Uterus (tissue), 2 donors: ENCODE data around the gene USP40.

Experiments
- CTCF ChIP-seq, 4 experiments: fragments of 200-600 bp in 2 of 4; fragments of 450-650 bp in 2 of 4; sonication (generic) in 2 of 4; IDR thresholded peaks; one replicate each; pipeline ENCODE4 v1.5.1; 2016 to 2019; ENCODE audit warnings: antibody characterized with exemption in 4 of 4, mild to moderate bottlenecking in 2 of 4, moderate library complexity in 1 of 4
- POLR2A ChIP-seq, 2 donors: fragments of 450-650 bp; IDR thresholded peaks; one replicate each; pipeline ENCODE4 v1.6.1; 2016; ENCODE audit warnings: antibody characterized with exemption in 2 of 2, mild to moderate bottlenecking in 1 of 2, moderate library complexity in 1 of 2

GRCh38 chr2:233588400-233588799 is 21.8 kb upstream of the USP40 start:
- TF ChIP-seq CTCF (IDR thresholded peaks at IDR 0.05) (no peak), POLR2A (IDR thresholded peaks at IDR 0.05) (no peak)
